GM12878 (cell line): ENCODE measurements around the gene TAPT1.

Experiments
- POLR2A ChIP-seq: IDR thresholded peaks from 2 replicates; pipeline ENCODE4 v1.6.1; 2011; ENCODE audit warnings: low read depth, mild to moderate bottlenecking, low read length
- POLR2AphosphoS5 ChIP-seq: IDR thresholded peaks from 2 replicates; pipeline ENCODE4 v1.6.1; 2011; ENCODE audit warnings: mild to moderate bottlenecking, low read length, inconsistent platforms
- RUNX3 ChIP-seq: IDR thresholded peaks from 2 replicates; pipeline ENCODE4 v1.6.1; 2012; ENCODE audit warnings: low read length, inconsistent platforms
- TF ChIP-seq, protein P1 (sequence below), 3 experiments: IDR thresholded peaks in 2 of 3; conservative IDR thresholded peaks in 1 of 3; 2 replicates each; pipeline ENCODE4 v1.5.1; 2011; ENCODE audit warnings: low read depth in 3 of 3, low read length in 3 of 3, mild to moderate bottlenecking in 3 of 3, control low read depth in 2 of 3, moderate library complexity in 2 of 3, inconsistent platforms in 1 of 3, mixed read lengths in 1 of 3; ENCODE audit not compliant: control insufficient read depth in 2 of 3, insufficient read depth in 1 of 3; ENCODE audit errors: extremely low read depth in 1 of 3

DNA sequence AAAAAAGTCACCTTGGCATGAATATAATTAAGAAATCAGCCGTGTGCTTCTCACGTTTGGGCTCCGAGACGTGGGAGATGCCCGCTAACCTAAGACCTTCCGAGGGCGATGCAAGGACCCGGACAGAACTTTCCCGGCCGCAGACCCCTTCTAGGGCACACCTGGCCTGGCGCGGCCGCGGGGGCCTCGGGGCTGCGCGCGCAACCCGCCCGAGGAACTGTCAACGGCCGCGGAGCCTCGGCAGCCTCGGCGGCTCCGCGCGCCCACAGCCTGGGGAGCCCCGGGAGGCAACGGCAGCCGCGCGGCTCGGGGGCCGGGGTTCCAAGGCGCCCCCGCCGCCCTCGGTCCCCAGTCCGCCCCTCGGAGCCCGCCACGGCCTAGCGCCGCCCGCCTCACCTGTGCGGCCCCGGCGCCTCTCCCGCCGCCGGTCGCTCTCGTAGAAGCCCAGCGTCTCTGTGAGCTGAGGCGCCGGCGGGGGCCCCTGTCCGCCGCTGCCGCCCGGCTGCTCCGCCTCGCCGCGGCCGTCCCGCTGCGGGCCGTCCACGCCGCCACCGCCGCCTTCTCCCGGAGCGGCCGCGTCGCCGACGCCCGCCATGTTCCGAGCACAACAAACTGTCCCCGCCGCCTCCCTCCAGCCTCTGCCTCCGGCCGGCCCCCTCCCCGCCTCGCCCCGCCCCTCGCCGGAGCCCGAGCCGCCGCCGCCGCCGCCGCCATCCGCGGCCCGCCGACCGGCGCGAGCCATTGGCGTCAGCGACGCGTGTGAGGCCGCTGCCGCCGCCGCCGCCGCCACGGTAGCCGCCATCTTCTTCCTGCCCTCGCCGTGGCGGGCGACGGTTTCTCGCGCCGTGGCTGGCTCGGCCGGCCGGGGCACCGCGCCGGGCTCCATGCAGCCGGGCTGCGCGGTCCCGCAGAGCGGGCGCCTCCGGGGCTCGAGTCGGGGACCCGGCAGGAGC, at the start of gene TAPT1:
- TF ChIP-seq, protein P1, sequence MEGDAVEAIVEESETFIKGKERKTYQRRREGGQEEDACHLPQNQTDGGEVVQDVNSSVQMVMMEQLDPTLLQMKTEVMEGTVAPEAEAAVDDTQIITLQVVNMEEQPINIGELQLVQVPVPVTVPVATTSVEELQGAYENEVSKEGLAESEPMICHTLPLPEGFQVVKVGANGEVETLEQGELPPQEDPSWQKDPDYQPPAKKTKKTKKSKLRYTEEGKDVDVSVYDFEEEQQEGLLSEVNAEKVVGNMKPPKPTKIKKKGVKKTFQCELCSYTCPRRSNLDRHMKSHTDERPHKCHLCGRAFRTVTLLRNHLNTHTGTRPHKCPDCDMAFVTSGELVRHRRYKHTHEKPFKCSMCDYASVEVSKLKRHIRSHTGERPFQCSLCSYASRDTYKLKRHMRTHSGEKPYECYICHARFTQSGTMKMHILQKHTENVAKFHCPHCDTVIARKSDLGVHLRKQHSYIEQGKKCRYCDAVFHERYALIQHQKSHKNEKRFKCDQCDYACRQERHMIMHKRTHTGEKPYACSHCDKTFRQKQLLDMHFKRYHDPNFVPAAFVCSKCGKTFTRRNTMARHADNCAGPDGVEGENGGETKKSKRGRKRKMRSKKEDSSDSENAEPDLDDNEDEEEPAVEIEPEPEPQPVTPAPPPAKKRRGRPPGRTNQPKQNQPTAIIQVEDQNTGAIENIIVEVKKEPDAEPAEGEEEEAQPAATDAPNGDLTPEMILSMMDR (IDR thresholded peaks at IDR 0.05 in 2 of 3, conservative IDR thresholded peaks at IDR 0.05 in 1 of 3; ENCODE audit: control insufficient read depth in 2 of 3, extremely low read depth in 1 of 3, insufficient read depth in 1 of 3, low read depth in 3 of 3, low read length in 3 of 3) = no peak
- TF ChIP-seq RUNX3 = no peak
- TF ChIP-seq POLR2A = peak; percentile 80
- TF ChIP-seq POLR2AphosphoS5 = 0 out of 2 replicates have a peak, but pooled peaks have one; percentile 10
